Stomach (tissue), 4 donors: ENCODE results near the gene MISP.

Experiments used
- EP300 ChIP-seq: sonication (generic); formaldehyde crosslinking; IDR thresholded peaks from one replicate; pipeline ENCODE4 v1.6.1; 2017; ENCODE audit warnings: antibody characterized with exemption
- POLR2A ChIP-seq, 4 donors: fragments of 450-650 bp; IDR thresholded peaks; one replicate each; pipeline ENCODE4 v1.6.1; 2016; ENCODE audit warnings: antibody characterized with exemption in 4 of 4, control low read depth in 2 of 4, mild to moderate bottlenecking in 1 of 4, moderate library complexity in 1 of 4
- POLR2AphosphoS5 ChIP-seq, 3 donors: sonication (generic); formaldehyde crosslinking; IDR thresholded peaks; one replicate each; pipeline ENCODE4 v1.6.1; 2016; ENCODE audit warnings: antibody characterized with exemption in 3 of 3
- TF ChIP-seq, protein P1 (sequence below), 7 experiments: fragments of 450-650 bp in 4 of 7; fragments of 200-600 bp in 3 of 7; sonication (generic) in 3 of 7; IDR thresholded peaks; one replicate each; pipeline ENCODE4 v1.5.1; 2016 to 2019; ENCODE audit warnings: antibody characterized with exemption in 7 of 7, control low read depth in 2 of 7, mild to moderate bottlenecking in 1 of 7

DNA sequence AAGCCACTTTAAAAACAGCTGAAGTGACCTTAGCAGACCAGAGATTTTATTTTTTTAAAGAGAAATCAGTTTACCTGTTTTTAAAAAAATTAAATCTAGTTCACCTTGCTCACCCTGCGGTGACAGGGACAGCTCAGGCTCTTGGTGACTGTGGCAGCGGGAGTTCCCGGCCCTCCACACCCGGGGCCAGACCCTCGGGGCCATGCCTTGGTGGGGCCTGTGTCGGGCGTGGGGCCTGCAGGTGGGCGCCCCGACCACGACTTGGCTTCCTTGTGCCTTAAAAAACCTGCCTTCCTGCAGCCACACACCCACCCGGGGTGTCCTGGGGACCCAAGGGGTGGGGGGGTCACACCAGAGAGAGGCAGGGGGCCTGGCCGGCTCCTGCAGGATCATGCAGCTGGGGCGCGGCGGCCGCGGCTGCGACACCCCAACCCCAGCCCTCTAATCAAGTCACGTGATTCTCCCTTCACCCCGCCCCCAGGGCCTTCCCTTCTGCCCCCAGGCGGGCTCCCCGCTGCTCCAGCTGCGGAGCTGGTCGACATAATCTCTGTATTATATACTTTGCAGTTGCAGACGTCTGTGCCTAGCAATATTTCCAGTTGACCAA, 60.1 kb downstream of the MISP start:
- TF ChIP-seq, protein P1, sequence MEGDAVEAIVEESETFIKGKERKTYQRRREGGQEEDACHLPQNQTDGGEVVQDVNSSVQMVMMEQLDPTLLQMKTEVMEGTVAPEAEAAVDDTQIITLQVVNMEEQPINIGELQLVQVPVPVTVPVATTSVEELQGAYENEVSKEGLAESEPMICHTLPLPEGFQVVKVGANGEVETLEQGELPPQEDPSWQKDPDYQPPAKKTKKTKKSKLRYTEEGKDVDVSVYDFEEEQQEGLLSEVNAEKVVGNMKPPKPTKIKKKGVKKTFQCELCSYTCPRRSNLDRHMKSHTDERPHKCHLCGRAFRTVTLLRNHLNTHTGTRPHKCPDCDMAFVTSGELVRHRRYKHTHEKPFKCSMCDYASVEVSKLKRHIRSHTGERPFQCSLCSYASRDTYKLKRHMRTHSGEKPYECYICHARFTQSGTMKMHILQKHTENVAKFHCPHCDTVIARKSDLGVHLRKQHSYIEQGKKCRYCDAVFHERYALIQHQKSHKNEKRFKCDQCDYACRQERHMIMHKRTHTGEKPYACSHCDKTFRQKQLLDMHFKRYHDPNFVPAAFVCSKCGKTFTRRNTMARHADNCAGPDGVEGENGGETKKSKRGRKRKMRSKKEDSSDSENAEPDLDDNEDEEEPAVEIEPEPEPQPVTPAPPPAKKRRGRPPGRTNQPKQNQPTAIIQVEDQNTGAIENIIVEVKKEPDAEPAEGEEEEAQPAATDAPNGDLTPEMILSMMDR (IDR thresholded peaks at IDR 0.05), result no peak
- TF ChIP-seq POLR2AphosphoS5 (IDR thresholded peaks at IDR 0.05), result no peak
- TF ChIP-seq POLR2A (IDR thresholded peaks at IDR 0.05), result no peak
- TF ChIP-seq EP300, result no peak
